ENCODE results near the gene ANKRD11.
A peak's percentile ranks its signal among the peaks of the same experiment; 100 is the strongest.
"Not testable (repeated sequence)": the region's sequence is repeated elsewhere in the genome, so short reads cannot be mapped to it uniquely, and the experiment has no call there.

Gene ANKRD11

DNA sequence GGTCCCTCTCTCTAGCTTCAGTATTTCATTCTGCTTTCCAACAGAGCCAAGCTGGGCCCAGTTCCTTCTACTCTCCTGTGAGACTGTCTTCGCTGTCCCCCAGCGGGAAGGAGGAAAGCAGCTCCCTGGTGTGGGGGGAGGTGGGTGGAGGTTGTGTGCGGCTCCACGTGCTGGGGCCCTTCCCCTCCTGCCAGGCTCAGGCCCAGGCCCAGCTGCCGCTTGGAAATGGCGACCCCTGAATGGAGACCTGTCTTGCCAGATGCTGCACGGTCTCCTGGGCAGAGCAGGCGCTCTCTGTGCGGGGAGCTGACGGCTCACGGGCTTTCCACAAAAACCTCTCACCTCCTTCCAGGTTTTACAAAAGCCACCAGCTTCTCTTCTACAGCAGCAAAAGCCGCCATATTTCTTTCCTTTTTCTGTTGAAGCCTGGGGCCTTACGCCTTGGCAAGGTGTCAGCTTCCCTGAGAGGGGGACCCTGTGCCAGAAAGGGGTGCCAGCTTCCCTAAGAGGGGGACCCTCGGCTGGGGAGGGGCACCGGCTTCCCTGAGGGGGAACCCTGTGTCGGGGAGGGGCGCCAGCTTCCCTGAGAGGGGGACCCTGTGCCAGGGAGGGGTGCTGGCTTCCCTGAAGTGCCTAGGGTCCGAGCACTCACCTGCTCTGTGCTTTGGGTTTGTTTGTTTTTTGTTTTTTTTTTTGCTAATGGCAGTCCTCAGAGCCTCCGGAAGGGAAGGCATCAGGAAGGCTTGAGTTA is 225.4 kb downstream of the ANKRD11 start:
- no peak for DNase-seq (ENCODE audit: low read depth)

DNA sequence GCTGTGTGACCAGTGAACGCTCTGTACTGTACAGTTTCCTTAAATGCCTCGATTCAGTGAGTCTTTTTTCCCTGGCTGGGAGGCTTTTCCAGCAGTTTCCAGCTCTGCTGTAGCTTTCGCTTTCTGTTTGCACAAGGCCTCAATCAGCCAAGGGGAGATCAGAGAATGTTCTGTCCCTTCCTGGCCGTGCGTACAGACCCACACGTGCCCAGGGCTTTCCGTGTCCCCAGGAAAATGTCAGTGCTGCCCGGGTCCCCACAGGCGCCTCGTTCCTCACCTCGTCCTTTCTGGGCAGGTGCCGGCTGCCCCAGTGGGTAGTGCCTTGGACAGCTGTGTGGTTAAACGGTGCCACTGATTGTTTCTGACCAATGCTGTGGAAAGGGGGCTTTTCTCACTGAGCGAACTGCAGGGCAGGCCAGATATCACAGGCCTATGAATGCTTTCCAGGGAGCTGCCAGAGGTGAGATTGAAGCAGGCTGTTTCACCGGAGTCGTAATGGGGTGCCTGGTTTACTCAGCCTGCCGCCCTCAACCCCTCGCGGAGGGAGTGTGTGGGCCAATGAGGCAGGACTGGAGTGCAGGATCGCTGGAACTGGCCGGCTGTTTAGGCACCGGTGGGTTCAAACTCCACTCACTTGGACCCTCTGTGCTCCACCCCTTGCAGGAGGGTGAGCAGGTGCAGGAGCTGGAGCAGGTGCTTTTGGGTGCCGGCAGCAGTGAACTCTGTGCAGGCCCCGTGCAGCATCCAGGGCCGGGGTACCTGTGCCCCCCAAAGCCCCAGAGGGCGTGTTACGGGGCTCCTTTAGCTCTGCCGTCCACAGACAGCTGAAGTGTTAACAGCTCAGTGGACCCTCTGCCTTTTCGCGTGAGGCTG is 228.4 kb downstream of the ANKRD11 start:
- DNase-seq (ENCODE audit: low read depth): no peak

DNA sequence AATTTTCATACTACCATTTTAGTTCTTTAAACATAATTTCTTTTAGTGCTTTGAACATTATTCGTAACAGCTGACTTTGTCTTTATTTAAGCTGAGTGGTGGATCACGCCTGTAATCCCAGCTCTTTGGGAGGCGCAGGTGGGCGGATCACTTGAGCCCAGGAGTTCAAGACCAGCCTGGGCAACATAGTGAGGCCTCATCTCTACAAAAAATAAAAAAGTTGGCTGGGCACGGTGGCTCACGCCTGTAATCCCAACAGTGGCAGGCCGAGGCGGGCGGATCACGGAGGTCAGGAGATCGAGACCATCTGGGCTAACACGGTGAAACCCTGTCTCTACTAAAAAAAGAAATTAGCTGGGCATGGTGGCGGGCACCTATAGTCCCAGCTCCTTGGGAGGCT is 230.5 kb downstream of the ANKRD11 start:
- DNase-seq (ENCODE audit: low read depth): not testable (repeated sequence)

GRCh38 chr16:89257757-89258465 is 232.4 kb downstream of the ANKRD11 start:
- DNase-seq (ENCODE audit: low read depth): no peak

DNA sequence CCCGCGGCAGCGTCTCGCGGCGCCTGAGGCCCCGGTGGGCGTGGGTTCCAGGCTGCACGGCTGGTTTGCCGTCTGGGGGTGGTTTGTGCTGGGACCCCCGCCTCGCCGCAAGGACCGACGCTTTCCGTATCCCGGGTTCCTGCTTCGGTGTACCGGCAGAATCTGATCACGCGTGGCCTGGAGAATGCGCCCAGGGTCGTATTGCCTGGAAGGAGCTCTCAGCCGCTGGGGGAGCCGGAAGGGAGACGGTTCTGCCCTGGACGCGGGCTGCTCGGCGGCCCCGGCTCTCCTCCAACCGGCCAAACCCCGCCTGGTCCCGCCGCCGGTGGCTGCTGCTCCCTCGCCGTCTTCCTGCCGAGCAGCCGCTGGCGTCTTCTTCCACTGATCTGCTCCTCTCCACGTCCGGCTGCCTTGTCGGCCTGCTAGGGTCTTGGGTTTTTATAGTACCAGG is 233.1 kb downstream of the ANKRD11 start:
- no peak for DNase-seq (ENCODE audit: low read depth)

- DNase-seq (ENCODE audit: low read depth): peak; percentile 64
Observed at GRCh38 chr16:89256651-89257254, 233.6 kb downstream of the ANKRD11 start.

DNA sequence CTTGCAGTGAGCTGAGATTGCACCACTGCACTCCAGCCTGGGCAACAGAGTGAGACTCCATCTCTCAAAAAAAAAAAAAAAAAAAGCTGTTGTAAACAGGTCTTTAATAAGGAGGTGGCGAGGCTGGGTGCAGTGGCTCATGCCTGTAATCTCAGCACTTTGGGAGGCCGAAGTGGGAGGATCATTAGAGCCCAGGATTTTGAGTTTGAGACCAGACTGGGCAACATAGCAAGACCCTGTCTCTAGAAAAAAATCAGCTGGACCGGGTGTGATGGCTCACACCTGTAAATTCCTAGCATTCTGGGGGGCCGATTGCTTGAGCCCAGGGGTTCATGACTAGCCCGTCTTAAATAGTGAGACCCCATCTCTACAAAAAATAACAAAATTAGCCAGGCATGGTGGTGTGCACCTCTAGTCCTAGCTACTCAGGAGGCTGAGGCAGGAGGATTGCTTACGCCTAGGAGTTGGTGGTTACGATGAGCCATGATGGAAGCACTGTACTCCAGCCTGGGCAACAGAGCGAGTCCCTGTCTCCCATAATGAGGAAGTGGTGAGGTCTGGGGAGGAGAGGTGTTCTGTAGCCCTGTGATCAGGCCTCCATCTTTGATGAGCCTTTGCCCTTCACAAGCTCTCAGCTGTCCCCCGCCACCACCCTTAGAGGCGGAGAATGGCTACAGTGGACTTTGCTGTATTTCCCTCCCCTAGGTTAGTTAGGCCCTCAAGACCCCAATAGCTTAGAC is 236.6 kb downstream of the ANKRD11 start:
- no peak for DNase-seq (ENCODE audit: low read depth)

GRCh38 chr16:89248196-89248982 is 242.0 kb downstream of the ANKRD11 start:
- DNase-seq (ENCODE audit: low read depth): no peak

- not testable (repeated sequence) for DNase-seq (ENCODE audit: low read depth)
Observed at GRCh38 chr16:89247734-89248075, 242.7 kb downstream of the ANKRD11 start.

GRCh38 chr16:89246903-89247733 is 243.2 kb downstream of the ANKRD11 start:
- DNase-seq (ENCODE audit: low read depth): peak; percentile 95

DNA sequence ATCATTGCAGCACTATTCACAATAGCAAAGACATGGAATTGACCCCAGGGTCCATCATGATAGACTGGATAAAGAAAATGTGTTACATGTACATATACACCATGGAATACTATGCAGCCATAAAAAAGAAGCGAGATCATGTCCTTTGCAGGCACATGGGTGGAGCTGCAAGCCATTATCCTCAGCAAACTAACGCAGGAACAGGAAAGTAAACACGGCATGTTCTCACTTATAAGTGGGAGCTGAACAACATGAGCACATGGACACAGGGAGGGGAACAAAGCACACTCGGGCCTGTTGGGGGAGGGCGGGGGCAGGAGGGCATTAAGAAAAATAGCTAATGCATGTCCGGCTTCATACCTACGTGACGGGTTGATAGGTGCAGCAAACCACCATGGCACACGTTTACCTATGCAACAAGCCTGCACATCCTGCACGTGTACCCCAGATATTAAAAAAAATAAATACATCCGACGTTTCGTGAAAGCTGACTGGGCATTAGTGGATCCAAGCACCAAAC is 243.9 kb downstream of the ANKRD11 start:
- DNase-seq (ENCODE audit: low read depth): no peak

DNA sequence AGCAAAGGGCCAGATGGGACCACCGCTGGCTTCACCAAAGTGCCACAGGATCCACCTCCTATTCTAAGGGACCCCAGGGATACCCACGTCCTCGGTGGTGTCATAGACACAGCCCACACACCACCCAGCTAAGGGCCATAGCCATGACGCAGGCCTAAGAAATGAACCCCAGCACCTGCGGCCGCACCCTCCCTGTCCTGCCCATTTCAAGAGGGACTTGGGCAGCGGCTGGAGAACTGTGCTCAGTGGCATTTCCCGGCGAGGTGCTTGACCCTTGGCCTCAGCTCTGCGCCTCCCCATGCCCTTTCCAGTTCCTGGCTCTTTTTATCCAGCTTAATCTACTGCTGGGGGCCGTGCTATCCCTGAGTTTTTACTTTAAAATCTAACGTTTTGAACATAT is 245.6 kb downstream of the ANKRD11 start:
- DNase-seq (ENCODE audit: low read depth): no peak

DNA sequence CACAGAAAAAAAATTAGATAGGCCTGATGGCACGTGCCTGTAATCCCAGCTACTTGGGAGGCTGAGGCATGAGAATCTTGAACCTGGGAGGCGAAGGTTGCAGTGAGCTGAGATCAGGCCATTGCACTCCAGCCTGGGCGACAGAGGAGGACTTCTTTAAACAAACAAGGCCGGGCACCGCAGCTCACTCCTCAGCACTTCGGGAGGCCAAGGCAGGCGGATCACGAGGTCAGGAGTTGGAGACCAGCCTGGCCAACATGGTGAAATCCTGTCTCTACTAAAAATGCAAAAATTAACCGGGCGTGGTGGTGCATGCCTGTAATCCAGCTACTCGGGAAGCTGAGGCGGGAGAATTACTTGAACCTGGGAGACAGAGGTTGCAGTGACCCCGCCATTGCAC is 246.1 kb downstream of the ANKRD11 start:
- DNase-seq (ENCODE audit: low read depth): not testable (repeated sequence)

GRCh38 chr16:89243664-89244063 is 246.7 kb downstream of the ANKRD11 start:
- DNase-seq (ENCODE audit: low read depth): no peak

- no peak for DNase-seq (ENCODE audit: low read depth)
Observed at GRCh38 chr16:89242795-89243200, 247.6 kb downstream of the ANKRD11 start.

- DNase-seq (ENCODE audit: low read depth): peak; percentile 61
Observed at GRCh38 chr16:89241187-89242007, 249.0 kb downstream of the ANKRD11 start.

- no peak for DNase-seq (ENCODE audit: low read depth)
Observed at GRCh38 chr16:89237733-89238132, 252.6 kb downstream of the ANKRD11 start.

GRCh38 chr16:89233678-89234490 is 256.5 kb downstream of the ANKRD11 start:
- no peak for DNase-seq (ENCODE audit: low read depth)

All from stimulated activated CD8-positive, alpha-beta memory T cell treated with anti-CD3 and anti-CD28 coated beads, Interleukin-12 subunit alpha, Interleukin-12 subunit beta, amount 100 ng/mL, for 1 hour (primary cell).